ACC112 (cell line): Measurements from ENCODE around the gene ARMC6.

Experiments used
- H2AFZ ChIP-seq: fragments of 200-600 bp; sonication (generic); one replicate; pipeline ENCODE4 v1.6.0; 2017; ENCODE audit warnings: antibody characterized with exemption, low read length; ENCODE audit not compliant: unreplicated experiment
- H3K27ac ChIP-seq: fragments of 200-600 bp; sonication (generic); 2 replicates; pipeline ENCODE4 v1.5.1; 2014; ENCODE audit warnings: low read depth, mild to moderate bottlenecking, antibody characterized with exemption, low read length, moderate library complexity
- H3K27me3 ChIP-seq: fragments of 200-600 bp; sonication (generic); 2 replicates; pipeline ENCODE4 v1.6.1; 2014; ENCODE audit warnings: mild to moderate bottlenecking, antibody characterized with exemption, low read length, moderate library complexity, mixed read lengths; ENCODE audit not compliant: insufficient read depth
- H3K36me3 ChIP-seq: fragments of 200-600 bp; sonication (generic); 2 replicates; pipeline ENCODE4 v1.6.1; 2016; ENCODE audit warnings: mild to moderate bottlenecking, antibody characterized with exemption, low read length, moderate library complexity, mixed read lengths; ENCODE audit not compliant: insufficient read depth
- H3K4me1 ChIP-seq: fragments of 200-600 bp; sonication (generic); one replicate; pipeline ENCODE4 v1.6.1; 2016; ENCODE audit warnings: low read length, mixed read lengths; ENCODE audit not compliant: insufficient read depth, unreplicated experiment, control insufficient read depth
- H3K4me3 ChIP-seq: fragments of 200-600 bp; sonication (generic); 2 replicates; pipeline ENCODE4 v1.5.1; 2014; ENCODE audit warnings: mild to moderate bottlenecking, low read depth, low read length
- H3K79me2 ChIP-seq: fragments of 200-600 bp; sonication (generic); one replicate; pipeline ENCODE4 v1.6.0; 2016; ENCODE audit warnings: low read length; ENCODE audit not compliant: control insufficient read depth, unreplicated experiment, insufficient read depth

The ARMC6 gene

GRCh38 chr19:19033426-19034203, at the start of gene ARMC6, which contains the start of gene SUGP2:
ARMC6 (plus strand) TSS chr19:19033603; CDS start chr19:19034210, 607 bp downstream.
SUGP2 (minus strand) TSS chr19:19033517; CDS start chr19:19031071, 2,446 bp downstream.
- 0 out of 2 replicates have a peak, but pooled peaks cover 4% of the 10 kb centered on the region for H3K36me3 ChIP-seq
- peaks cover 40% of the 10 kb centered on the region for H3K79me2 ChIP-seq
- peak within 1 kb of the TSS; percentile 99 for H3K4me3 ChIP-seq
- no peaks in the 10 kb centered on the region for H3K27me3 ChIP-seq
- H2AFZ ChIP-seq: peak within 1 kb of the TSS; percentile 78
- peak within 1 kb of the TSS; percentile 85 for H3K27ac ChIP-seq
- no peaks in the 10 kb centered on the region for H3K4me1 ChIP-seq

GRCh38 chr19:18984251-18984650, 49.2 kb upstream of the ARMC6 start:
- H3K36me3 ChIP-seq: no peaks in the 10 kb centered on the region

GRCh38 chr19:18985257-18985656, 48.1 kb upstream of the ARMC6 start:
- H3K4me3 ChIP-seq: no peak overlapping the region
- H3K4me1 ChIP-seq: no peaks in the 10 kb centered on the region
- no peaks in the 10 kb centered on the region for H3K36me3 ChIP-seq
- H3K27ac ChIP-seq: no peak overlapping the region
- H3K79me2 ChIP-seq: no peaks in the 10 kb centered on the region
- no peak overlapping the region for H2AFZ ChIP-seq
- H3K27me3 ChIP-seq: no peaks in the 10 kb centered on the region; the same call in 1 of the 2 replicates

More at GRCh38 chr19:18984251-18984650, 49.2 kb upstream of the ARMC6 start:
- H3K4me3 ChIP-seq: no peak overlapping the region
- H3K27ac ChIP-seq: no peak overlapping the region
- no peaks in the 10 kb centered on the region for H3K4me1 ChIP-seq
- H3K79me2 ChIP-seq: no peaks in the 10 kb centered on the region
- no peak overlapping the region for H2AFZ ChIP-seq
- no peaks in the 10 kb centered on the region; the same call in 1 of the 2 replicates for H3K27me3 ChIP-seq

GRCh38 chr19:18987456-18987855, 45.9 kb upstream of the ARMC6 start:
- Histone ChIP-seq H3K27ac (no peak overlapping the region), H3K36me3 (no peaks in the 10 kb centered on the region), H3K4me1 (no peaks in the 10 kb centered on the region), H3K27me3 (no peaks in the 10 kb centered on the region; the same call in 1 of the 2 replicates), H3K4me3 (no peak overlapping the region), H2AFZ (no peak overlapping the region), H3K79me2 (no peaks in the 10 kb centered on the region)

GRCh38 chr19:18989316-18989715, 44.1 kb upstream of the ARMC6 start:
- Histone ChIP-seq H3K4me1 (no peaks in the 10 kb centered on the region), H3K4me3 (no peak overlapping the region), H2AFZ (no peak overlapping the region), H3K79me2 (no peaks in the 10 kb centered on the region), H3K27me3 (no peaks in the 10 kb centered on the region), H3K36me3 (no peaks in the 10 kb centered on the region), H3K27ac (no peak overlapping the region)

- no peaks in the 10 kb centered on the region for H3K36me3 ChIP-seq
- no peaks in the 10 kb centered on the region for H3K27me3 ChIP-seq
- no peak overlapping the region for H3K27ac ChIP-seq
- H3K4me1 ChIP-seq: no peaks in the 10 kb centered on the region
- no peak overlapping the region for H3K4me3 ChIP-seq
- no peaks in the 10 kb centered on the region for H3K79me2 ChIP-seq
- H2AFZ ChIP-seq: no peak overlapping the region
Measured at GRCh38 chr19:18990128-18990708, 43.2 kb upstream of the ARMC6 start.

GRCh38 chr19:18991006-18991405, 42.4 kb upstream of the ARMC6 start:
- Histone ChIP-seq H3K27ac (no peak overlapping the region), H3K79me2 (no peaks in the 10 kb centered on the region), H3K4me1 (no peaks in the 10 kb centered on the region), H3K4me3 (no peak overlapping the region), H3K36me3 (no peaks in the 10 kb centered on the region), H3K27me3 (no peaks in the 10 kb centered on the region), H2AFZ (no peak overlapping the region)

- H3K27ac ChIP-seq: no peak overlapping the region
- no peaks in the 10 kb centered on the region for H3K4me1 ChIP-seq
- H3K36me3 ChIP-seq: no peaks in the 10 kb centered on the region
- H2AFZ ChIP-seq: no peak overlapping the region
- no peaks in the 10 kb centered on the region for H3K27me3 ChIP-seq
- no peak overlapping the region for H3K4me3 ChIP-seq
- no peaks in the 10 kb centered on the region for H3K79me2 ChIP-seq
Measured at GRCh38 chr19:18991468-18991867, 41.9 kb upstream of the ARMC6 start.

GRCh38 chr19:18992696-18993095, 40.7 kb upstream of the ARMC6 start:
- H2AFZ ChIP-seq: no peak overlapping the region

GRCh38 chr19:18993115-18993514, 40.3 kb upstream of the ARMC6 start:
- Histone ChIP-seq H3K4me3 (no peak overlapping the region), H3K79me2 (no peaks in the 10 kb centered on the region), H3K36me3 (no peaks in the 10 kb centered on the region), H3K4me1 (no peaks in the 10 kb centered on the region), H2AFZ (no peak overlapping the region), H3K27me3 (no peaks in the 10 kb centered on the region), H3K27ac (no peak overlapping the region)

More at GRCh38 chr19:18992696-18993095, 40.7 kb upstream of the ARMC6 start:
- no peaks in the 10 kb centered on the region for H3K27me3 ChIP-seq
- no peak overlapping the region for H3K4me3 ChIP-seq
- no peak overlapping the region for H3K27ac ChIP-seq
- no peaks in the 10 kb centered on the region for H3K4me1 ChIP-seq
- H3K36me3 ChIP-seq: no peaks in the 10 kb centered on the region
- H3K79me2 ChIP-seq: no peaks in the 10 kb centered on the region

GRCh38 chr19:18995804-18996241, 37.6 kb upstream of the ARMC6 start:
- no peaks in the 10 kb centered on the region for H3K27me3 ChIP-seq
- no peak overlapping the region for H2AFZ ChIP-seq
- H3K4me3 ChIP-seq: no peak overlapping the region
- H3K27ac ChIP-seq: no peak overlapping the region
- H3K36me3 ChIP-seq: no peaks in the 10 kb centered on the region
- no peaks in the 10 kb centered on the region for H3K4me1 ChIP-seq
- no peaks in the 10 kb centered on the region for H3K79me2 ChIP-seq
